ENCODE measurements around the gene SASH1.

The SASH1 gene

DNA sequence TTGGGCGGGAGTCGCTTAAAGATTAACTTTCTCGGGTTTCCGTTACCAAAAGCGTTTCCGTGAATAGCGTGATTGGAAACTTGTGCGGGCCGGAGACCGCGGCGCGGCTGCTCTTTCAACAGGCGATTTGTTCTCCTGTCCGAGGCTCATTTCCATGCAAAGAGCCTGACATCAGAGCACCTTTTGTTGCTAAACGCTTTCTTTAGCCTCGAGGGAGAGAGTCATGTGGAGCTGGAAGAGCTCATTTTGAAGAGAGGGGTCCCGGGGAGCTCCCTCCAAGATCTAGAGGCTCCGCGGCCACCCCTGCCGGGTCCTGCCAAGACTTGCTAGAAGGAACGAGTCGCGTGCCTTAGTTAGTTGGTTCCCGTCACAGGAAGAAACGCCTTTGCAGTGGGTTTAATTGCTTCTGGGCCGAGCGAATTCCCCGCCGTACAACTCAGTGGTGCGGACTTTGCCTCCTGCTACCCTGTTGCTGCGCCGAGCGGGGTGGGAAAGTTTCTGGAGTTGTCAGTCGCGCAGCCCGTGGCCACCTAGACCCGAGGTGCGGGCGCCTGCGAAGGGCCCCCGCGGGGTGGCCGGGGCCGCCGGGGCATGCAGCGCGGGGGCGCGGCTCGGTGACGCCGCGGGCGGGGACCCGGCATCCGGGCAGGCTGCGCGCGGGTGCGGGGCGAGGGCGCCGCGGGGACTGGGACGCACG, at the start of gene SASH1:
SASH1 (plus strand) TSS at position 489 of the 697 bp plus-strand sequence. CDS start 230 bp downstream, outside the sequence.
- no peak for DNase-seq

- no peak for DNase-seq
These were observed 49.2 kb upstream of the SASH1 start for GRCh38 chr6:148293181-148293995.

GRCh38 chr6:148294059-148294458, 48.6 kb upstream of the SASH1 start:
- DNase-seq, result no peak

- DNase-seq, result no peak
These were observed 47.3 kb upstream of the SASH1 start for GRCh38 chr6:148295261-148295887.

- no peak for DNase-seq
These were observed 45.9 kb upstream of the SASH1 start for GRCh38 chr6:148296771-148297170.

GRCh38 chr6:148298683-148299082, 44.0 kb upstream of the SASH1 start:
- DNase-seq, result no peak

DNA sequence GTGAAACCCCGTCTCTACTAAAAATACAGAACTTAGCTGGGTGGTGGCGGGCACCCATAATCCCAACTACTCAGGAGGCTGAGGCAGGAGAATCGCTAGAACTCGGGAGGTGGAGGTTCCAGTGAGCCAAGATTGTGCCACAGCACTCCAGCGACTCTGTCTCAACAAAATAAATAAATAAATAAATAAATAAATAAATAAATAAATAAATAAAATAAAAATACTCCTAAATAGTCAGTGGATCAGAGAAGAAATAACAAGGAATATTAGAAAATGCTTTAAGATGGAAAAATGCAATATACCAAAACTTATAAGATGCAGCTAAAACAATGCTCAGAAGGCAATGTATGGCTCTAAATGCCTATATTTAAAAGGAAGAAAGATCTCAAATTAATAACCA, 39.0 kb upstream of the SASH1 start:
- DNase-seq, result no peak

DNA sequence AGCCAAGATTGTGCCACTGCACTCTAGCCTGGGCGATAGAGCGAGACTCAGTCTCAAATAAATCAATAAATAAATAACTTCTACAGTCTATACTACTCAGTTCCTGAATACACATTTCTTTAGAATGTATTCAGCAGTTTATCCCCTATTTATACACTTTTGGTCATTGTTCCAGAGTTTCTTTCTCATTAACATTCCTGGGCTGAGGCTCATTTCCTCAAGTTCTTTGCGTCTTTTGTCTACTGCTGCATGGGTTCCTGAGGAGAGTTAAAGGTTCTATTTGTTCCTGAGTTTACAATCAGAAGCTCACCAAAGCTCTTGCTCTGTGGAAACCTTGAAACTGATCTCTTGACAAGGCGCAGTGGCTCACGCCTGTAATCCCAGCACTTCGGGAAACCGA, 37.7 kb upstream of the SASH1 start:
- DNase-seq, result no peak

GRCh38 chr6:148306286-148306685, 36.4 kb upstream of the SASH1 start:
- DNase-seq, result no peak

DNA sequence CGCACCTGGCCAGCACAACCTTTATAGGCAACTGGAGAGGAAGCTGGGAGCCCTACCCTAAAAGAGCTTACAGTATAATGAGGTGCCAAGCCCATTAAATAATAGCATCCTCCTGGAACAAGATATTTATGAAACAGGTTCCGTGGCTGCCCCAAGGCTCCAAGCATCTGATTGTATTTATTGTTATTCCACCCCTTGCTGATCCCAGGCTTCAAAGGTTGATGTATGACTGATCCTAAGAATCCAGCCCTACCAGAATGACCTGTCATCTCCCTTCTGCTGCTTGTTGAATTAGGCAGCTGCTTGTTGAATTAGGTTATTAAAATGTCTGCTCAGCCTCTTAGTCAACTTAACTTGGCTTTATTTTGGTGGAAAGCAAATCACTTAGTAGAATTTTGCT, 35.2 kb upstream of the SASH1 start:
- DNase-seq, result no peak

- DNase-seq, result no peak
These were observed 33.3 kb upstream of the SASH1 start for GRCh38 chr6:148309301-148309700.

GRCh38 chr6:148311966-148312669, 30.5 kb upstream of the SASH1 start:
- no peak for DNase-seq

DNA sequence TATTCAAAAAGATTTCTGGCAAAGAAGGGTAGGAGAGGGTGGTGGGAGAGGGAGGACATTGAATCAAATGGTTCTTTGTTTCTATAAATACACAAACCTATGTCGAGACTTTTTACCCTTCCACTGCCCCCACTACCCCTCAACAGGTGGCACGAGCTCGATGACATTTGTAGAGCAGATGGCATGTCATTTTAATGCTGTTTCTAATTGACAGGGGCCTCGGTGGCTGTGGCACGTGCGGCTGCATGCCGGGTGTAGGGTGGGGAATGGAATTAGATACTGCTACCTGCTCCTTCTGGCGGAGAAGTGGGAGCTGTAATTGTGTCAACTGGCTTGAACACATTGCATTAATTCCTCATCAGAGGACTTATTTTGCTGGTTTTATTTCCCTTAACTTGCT, 29.1 kb upstream of the SASH1 start:
- no peak for DNase-seq

DNA sequence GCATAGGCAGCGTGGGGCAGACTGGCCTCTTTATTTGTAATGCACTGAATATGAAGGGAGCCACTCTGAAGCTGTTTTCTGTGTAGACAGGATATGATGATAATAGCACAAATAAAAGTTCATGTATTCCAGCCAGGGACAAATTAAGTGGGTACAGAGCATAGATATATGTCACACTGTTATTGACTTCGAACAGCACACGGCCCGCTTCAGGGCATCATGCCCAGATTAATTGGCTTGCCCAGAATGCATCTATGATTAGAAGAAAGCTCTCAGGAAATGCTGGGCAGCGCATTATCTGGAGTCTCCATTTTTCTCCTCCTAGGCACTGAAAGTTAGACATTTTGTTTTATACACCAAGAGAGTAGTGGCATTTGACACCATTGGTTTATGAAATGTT, 26.3 kb upstream of the SASH1 start:
- no peak for DNase-seq

GRCh38 chr6:148317051-148317450, 25.6 kb upstream of the SASH1 start:
- DNase-seq, result no peak

GRCh38 chr6:148317739-148318138, 24.9 kb upstream of the SASH1 start:
- no peak for DNase-seq

GRCh38 chr6:148322704-148323103, 19.9 kb upstream of the SASH1 start:
- DNase-seq, result no peak

DNA sequence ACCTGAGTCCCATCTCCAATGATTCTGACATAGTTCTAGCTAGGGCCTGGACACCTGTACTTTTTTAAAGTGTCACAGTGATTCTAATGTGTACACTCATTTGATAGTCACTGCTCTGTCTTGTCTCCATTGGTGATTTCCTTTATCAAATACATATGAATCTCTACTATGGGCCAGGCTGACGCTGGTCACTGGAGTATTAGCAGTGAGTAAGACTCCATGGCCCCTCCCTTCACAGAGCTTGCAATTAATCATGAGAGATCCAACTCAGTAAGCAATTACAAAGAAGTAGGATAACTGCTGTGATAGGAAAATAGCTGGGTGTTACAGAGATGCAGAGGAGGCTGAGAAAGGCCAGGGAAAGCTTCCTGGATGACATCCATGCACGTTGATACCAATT, 19.3 kb upstream of the SASH1 start:
- DNase-seq, result no peak

- DNase-seq, result no peak
These were observed 18.2 kb upstream of the SASH1 start for GRCh38 chr6:148324297-148324985.

- no peak for DNase-seq
These were observed 17.1 kb upstream of the SASH1 start for GRCh38 chr6:148325316-148326068.

GRCh38 chr6:148328876-148329555, 13.6 kb upstream of the SASH1 start:
- no peak for DNase-seq
